Testis (tissue), 3 donors: ENCODE data around the gene PPP1R14D. TPM values are rescaled to one million over a fixed set of nuclear protein-coding genes. Genes with fewer than 3 reads are reported as not detected.
"Not testable (repeated sequence)": the region's sequence is repeated elsewhere in the genome, so short reads cannot be mapped to it uniquely, and the experiment has no call there.

Source experiments
- DNase-seq: peaks from one replicate; pipeline ENCODE4 v3.0.0-alpha.2; 2019
- H3K27ac ChIP-seq, 2 donors: fragments of 200-600 bp; sonication (generic); one replicate each; pipeline ENCODE4 v1.5.1; 2019
- H3K27me3 ChIP-seq: fragments of 200-600 bp; sonication (generic); one replicate; pipeline ENCODE4 v1.5.1; 2019
- H3K36me3 ChIP-seq: fragments of 200-600 bp; sonication (generic); one replicate; pipeline ENCODE4 v1.5.1; 2017; ENCODE audit warnings: low read depth; ENCODE audit errors: missing control alignments
- H3K4me1 ChIP-seq: fragments of 200-600 bp; sonication (generic); one replicate; pipeline ENCODE4 v1.5.1; 2019
- H3K4me3 ChIP-seq, 2 donors: fragments of 200-600 bp; sonication (generic); one replicate each; pipeline ENCODE4 v1.5.1; 2017 to 2019
- H3K9me3 ChIP-seq: fragments of 200-600 bp; sonication (generic); one replicate; pipeline ENCODE4 v1.5.1; 2017
- CTCF ChIP-seq, 3 experiments: fragments of 450-650 bp in 2 of 3; fragments of 200-600 bp in 1 of 3; sonication (generic) in 1 of 3; IDR thresholded peaks; one replicate each; pipeline ENCODE4 v1.5.1; 2016 to 2019; ENCODE audit warnings: antibody characterized with exemption in 3 of 3, mild to moderate bottlenecking in 2 of 3, moderate library complexity in 1 of 3
- POLR2A ChIP-seq: fragments of 450-650 bp; IDR thresholded peaks from one replicate; pipeline ENCODE4 v1.6.1; 2017; ENCODE audit warnings: antibody characterized with exemption, mild to moderate bottlenecking, moderate library complexity
- WGBS, 2 donors: methylation state at CpG; one replicate each; pipeline ENCODE4 v1.1.5; 2018; 5-methylcytosine and 5-hydroxymethylcytosine counted together
- intact Hi-C: fragments of 100-400 bp; cut with DNase I; formaldehyde crosslinking; loops from one replicate; pipeline ENCODE4 v1.15.1; 2023; ENCODE audit warnings: low total_unique reads
- polyA plus RNA-seq: library from polyadenylated mRNA; stranded (reverse); fragments of 350-450 nt; fragmentation: Illumina TruSeq; extraction: RNeasy Lipid Tissue Mini Kit (QIAGEN cat#74804); gene quantifications from one replicate; pipeline ENCODE4 v1.2.3, GENCODE V29; 2014; ENCODE audit warnings: low read depth, low replicate concordance; ENCODE audit not compliant: insufficient read depth
- total RNA-seq, 2 donors: library from RNA; depleted of rRNA; stranded (reverse); fragments of >200 nt; gene quantifications; one replicate each; pipeline ENCODE4 v1.2.3, GENCODE V29; 2016

The PPP1R14D gene
- total and polyA plus RNA-seq, 3 donors from 2014 or later, result 0.43 to 0.55 TPM; not detected in 1

- Histone ChIP-seq H3K4me3 (no peak overlapping the region), H3K36me3 (no peaks in the 10 kb centered on the region), H3K9me3 (no peaks in the 10 kb centered on the region), H3K27me3 (no peaks in the 10 kb centered on the region), H3K27ac (no peak overlapping the region), H3K4me1 (no peaks in the 10 kb centered on the region)
- intact Hi-C loops, result no loop called here
- WGBS, 2 donors, result 93 to 95% methylated on average over 4 of the region's 4 CpGs
- no peak for DNase-seq
- TF ChIP-seq POLR2A (no peak), CTCF (IDR thresholded peaks at IDR 0.05) (no peak)
Measured at GRCh38 chr15:40867199-40867598, 38.7 kb upstream of the PPP1R14D start.

GRCh38 chr15:40863660-40864270 is 35.3 kb upstream of the PPP1R14D start:
- DNase-seq, result no peak
- no peak overlapping the region for H3K4me3 ChIP-seq
- no peaks in the 10 kb centered on the region for H3K27me3 ChIP-seq
- H3K27ac ChIP-seq, result no peak overlapping the region
- no peak for TF ChIP-seq CTCF (IDR thresholded peaks at IDR 0.05)
- no peak for TF ChIP-seq POLR2A
- intact Hi-C loops, result no loop called here
- no peaks in the 10 kb centered on the region for H3K9me3 ChIP-seq
- no peaks in the 10 kb centered on the region for H3K4me1 ChIP-seq
- 64 to 77% methylated on average over 4 of the region's 4 CpGs for WGBS, 2 donors
- no peaks in the 10 kb centered on the region for H3K36me3 ChIP-seq

GRCh38 chr15:40861147-40861546 is 32.6 kb upstream of the PPP1R14D start:
- intact Hi-C loops, DNase-seq, H3K4me3 ChIP-seq, H3K27ac ChIP-seq, H3K4me1 ChIP-seq, H3K27me3 ChIP-seq, H3K36me3 ChIP-seq, H3K9me3 ChIP-seq: not testable (repeated sequence)
- WGBS, 2 donors, result 72 to 78% methylated on average over 4 of the region's 4 CpGs

- H3K27me3 ChIP-seq, result no peaks in the 10 kb centered on the region
- peak; percentile 15 to 68 (median 24) for TF ChIP-seq CTCF (IDR thresholded peaks at IDR 0.05)
- TF ChIP-seq POLR2A, result no peak
- H3K4me1 ChIP-seq, result no peaks in the 10 kb centered on the region
- no peak overlapping the region for H3K4me3 ChIP-seq
- no peaks in the 10 kb centered on the region for H3K36me3 ChIP-seq
- intact Hi-C loops, result no loop called here
- no peak overlapping the region for H3K27ac ChIP-seq
- WGBS, 2 donors, result 62 to 72% methylated on average over 18 of the region's 18 CpGs
- DNase-seq, result peak; percentile 83
- H3K9me3 ChIP-seq, result no peaks in the 10 kb centered on the region
Measured at GRCh38 chr15:40859206-40859851, 30.8 kb upstream of the PPP1R14D start.

GRCh38 chr15:40858706-40859105 is 30.2 kb upstream of the PPP1R14D start:
- intact Hi-C loops, result no loop called here
- DNase-seq, result no peak
- Histone ChIP-seq H3K27ac (no peak overlapping the region), H3K27me3 (no peaks in the 10 kb centered on the region), H3K4me1 (no peaks in the 10 kb centered on the region), H3K4me3 (no peak overlapping the region), H3K9me3 (no peaks in the 10 kb centered on the region), H3K36me3 (no peaks in the 10 kb centered on the region)
- 62 to 64% methylated on average over 10 of the region's 10 CpGs for WGBS, 2 donors
- TF ChIP-seq POLR2A (no peak), CTCF (IDR thresholded peaks at IDR 0.05) (no peak)
